Measurements from ENCODE around the gene DMD.

- no peak for TF ChIP-seq E2F5 (CRISPR knock-in tag; conservative IDR thresholded peaks at IDR 0.05)
- no peak for TF ChIP-seq ARID4A (CRISPR knock-in tag; IDR thresholded peaks at IDR 0.05; ENCODE audit: borderline replicate concordance)
- TF ChIP-seq ZSCAN5A (CRISPR knock-in tag; IDR thresholded peaks at IDR 0.05; ENCODE audit: borderline replicate concordance) = no peak
- no peak for TF ChIP-seq NCOA2 (CRISPR knock-in tag; IDR thresholded peaks at IDR 0.05)
- no peak for TF ChIP-seq ZNF281 (CRISPR knock-in tag; IDR thresholded peaks at IDR 0.05; ENCODE audit: borderline replicate concordance)
- TF ChIP-seq FOXP1 (IDR thresholded peaks at IDR 0.05) = no peak
- no peak for TF ChIP-seq FOXP1 (CRISPR knock-in tag; IDR thresholded peaks at IDR 0.05)
- TF ChIP-seq TAF1 (CRISPR knock-in tag; IDR thresholded peaks at IDR 0.05) = no peak
- TF ChIP-seq ZKSCAN8 (CRISPR knock-in tag; IDR thresholded peaks at IDR 0.05; ENCODE audit: borderline replicate concordance) = no peak
- TF ChIP-seq SMC3 (IDR thresholded peaks at IDR 0.05; ENCODE audit: low read length) = no peak
- TF ChIP-seq NFE2L1 (CRISPR knock-in tag; IDR thresholded peaks at IDR 0.05; ENCODE audit: borderline replicate concordance) = no peak
- TF ChIP-seq MATR3 (CRISPR knock-in tag; IDR thresholded peaks at IDR 0.05) = no peak
- no peak for TF ChIP-seq ZNF589 (CRISPR knock-in tag; conservative IDR thresholded peaks at IDR 0.05)
- no peak for TF ChIP-seq ZNF746 (CRISPR knock-in tag; IDR thresholded peaks at IDR 0.05)
- TF ChIP-seq ATF1 (CRISPR knock-in tag; IDR thresholded peaks at IDR 0.05) = no peak
These were observed 1495.7 kb downstream of the DMD start for GRCh38 chrX:31715675-31716074.

Data from HepG2 (cell line).